ENCODE measurements around the gene NRF1. TPM values are rescaled to one million over a fixed set of nuclear protein-coding genes. Genes with fewer than 3 reads are reported as not detected.

The NRF1 gene
- total and polyA plus RNA-seq, 10 donors: 6.7 to 27.9 (median 20.9) TPM

GRCh38 chr7:129676017-129676897 is 64.7 kb downstream of the NRF1 start:
- intact Hi-C loops (cut with DNase I; ENCODE audit: low total_unique reads): no loop called here
- H3K4me1 ChIP-seq: no peaks in the 10 kb centered on the region
- WGBS, 5 donors: 85 to 92% (median 87%) methylated on average over 7 of the region's 7 CpGs
- H3K27me3 ChIP-seq (replicated peaks in 1 of 7): no peaks in the 10 kb centered on the region
- TF ChIP-seq POLR2AphosphoS5 (IDR thresholded peaks at IDR 0.05) (no peak), CTCF (IDR thresholded peaks at IDR 0.05 in 8 of 11, conservative IDR thresholded peaks at IDR 0.05 in 3 of 11) (no peak), POLR2A (IDR thresholded peaks at IDR 0.05) (no peak)
- DNase-seq: no peak
- H3K9me3 ChIP-seq: peaks cover 0 to 16% (median 12%) of the 10 kb centered on the region in 8 donors
- no peak overlapping the region for H3K4me3 ChIP-seq
- H3K27ac ChIP-seq: no peak overlapping the region
- peaks cover 0 to 100% (median 53%) of the 10 kb centered on the region in 6 donors for H3K36me3 ChIP-seq

- intact Hi-C loops (cut with DNase I; ENCODE audit: low total_unique reads): no loop called here
- 91 to 99% (median 96%) methylated on average over 4 of the region's 4 CpGs for WGBS, 5 donors
- peaks cover 0 to 16% (median 12%) of the 10 kb centered on the region in 8 donors for H3K9me3 ChIP-seq
- DNase-seq: no peak
- H3K27me3 ChIP-seq (replicated peaks in 1 of 7): no peaks in the 10 kb centered on the region
- H3K4me1 ChIP-seq: no peaks in the 10 kb centered on the region
- peaks cover 0 to 87% (median 43%) of the 10 kb centered on the region in 6 donors for H3K36me3 ChIP-seq
- H3K27ac ChIP-seq: no peak overlapping the region
- TF ChIP-seq POLR2AphosphoS5 (IDR thresholded peaks at IDR 0.05) (no peak), CTCF (IDR thresholded peaks at IDR 0.05 in 8 of 11, conservative IDR thresholded peaks at IDR 0.05 in 3 of 11) (no peak), POLR2A (IDR thresholded peaks at IDR 0.05) (no peak)
- H3K4me3 ChIP-seq: no peak overlapping the region
Measured at GRCh38 chr7:129677796-129678195, 66.3 kb downstream of the NRF1 start.

GRCh38 chr7:129678606-129679005 is 67.1 kb downstream of the NRF1 start:
- peaks cover 0 to 87% (median 39%) of the 10 kb centered on the region in 6 donors for H3K36me3 ChIP-seq
- intact Hi-C loops (cut with DNase I; ENCODE audit: low total_unique reads): no loop called here
- H3K4me3 ChIP-seq: no peak overlapping the region
- H3K27me3 ChIP-seq (replicated peaks in 1 of 7): no peaks in the 10 kb centered on the region
- no peak for DNase-seq
- H3K27ac ChIP-seq: no peak overlapping the region
- TF ChIP-seq CTCF (IDR thresholded peaks at IDR 0.05 in 8 of 11, conservative IDR thresholded peaks at IDR 0.05 in 3 of 11): no peak
- TF ChIP-seq POLR2AphosphoS5 (IDR thresholded peaks at IDR 0.05): no peak
- no peak for TF ChIP-seq POLR2A (IDR thresholded peaks at IDR 0.05)
- H3K9me3 ChIP-seq: peaks cover 0 to 16% (median 12%) of the 10 kb centered on the region in 8 donors
- no peaks in the 10 kb centered on the region for H3K4me1 ChIP-seq

GRCh38 chr7:129680400-129680799 is 68.9 kb downstream of the NRF1 start:
- no peak for DNase-seq

More at GRCh38 chr7:129680400-129680799, 68.9 kb downstream of the NRF1 start:
- H3K27ac ChIP-seq: no peak overlapping the region
- peaks cover 0 to 5% (median 4%) of the 10 kb centered on the region in 8 donors for H3K9me3 ChIP-seq
- TF ChIP-seq POLR2AphosphoS5 (IDR thresholded peaks at IDR 0.05): no peak
- no peak for TF ChIP-seq POLR2A (IDR thresholded peaks at IDR 0.05)
- no peaks in the 10 kb centered on the region for H3K4me1 ChIP-seq
- WGBS, 5 donors: 93 to 100% (median 98%) methylated on average over 1 of the region's 1 CpG
- peaks cover 0 to 76% (median 22%) of the 10 kb centered on the region in 6 donors for H3K36me3 ChIP-seq
- intact Hi-C loops (cut with DNase I; ENCODE audit: low total_unique reads): no loop called here
- H3K4me3 ChIP-seq: no peak overlapping the region
- H3K27me3 ChIP-seq (replicated peaks in 1 of 7): no peaks in the 10 kb centered on the region
